Progenitor cell of endocrine pancreas (in vitro differentiated cells): Measurements from ENCODE around the gene CLASRP. TPM values are rescaled to one million over a fixed set of nuclear protein-coding genes. Genes with fewer than 3 reads are reported as not detected.
A peak's percentile ranks its signal among the peaks of the same experiment; 100 is the strongest.

Source experiments
- DNase-seq: peaks from one replicate; pipeline ENCODE4 v3.0.0; 2021; ENCODE audit warnings: low spot score; ENCODE audit not compliant: unreplicated experiment
- H3K27ac Mint-ChIP-seq: 2 replicates; pipeline ENCODE4 v1.8.0; 2021; ENCODE audit warnings: mild to moderate bottlenecking, moderate library complexity, mixed read lengths
- H3K27me3 Mint-ChIP-seq: 2 replicates; pipeline ENCODE4 v1.8.0; 2021; ENCODE audit warnings: mixed read lengths
- H3K36me3 Mint-ChIP-seq: 2 replicates; pipeline ENCODE4 v1.8.0; 2022; ENCODE audit warnings: mixed read lengths; ENCODE audit not compliant: insufficient read depth
- H3K4me1 Mint-ChIP-seq: 2 replicates; pipeline ENCODE4 v1.8.0; 2021; ENCODE audit warnings: low read depth, mixed read lengths
- H3K4me3 Mint-ChIP-seq: 2 replicates; pipeline ENCODE4 v1.8.0; 2021; ENCODE audit warnings: low read depth, mild to moderate bottlenecking, moderate library complexity, mixed read lengths
- H3K9me3 Mint-ChIP-seq: 2 replicates; pipeline ENCODE4 v1.8.0; 2021; ENCODE audit warnings: low read depth, mixed read lengths
- CTCF ChIP-seq: fragments of 200-600 bp; sonication (generic); IDR thresholded peaks from one replicate; pipeline ENCODE4 v1.5.0; 2021; ENCODE audit warnings: antibody characterized with exemption, mild to moderate bottlenecking; ENCODE audit not compliant: unreplicated experiment
- total RNA-seq: library from RNA; stranded (reverse); gene quantifications from 2 replicates; pipeline ENCODE4 v1.2.1, GENCODE V29; 2021

Gene CLASRP
- total RNA-seq, 1 donor from 2014 or later, result 111 TPM

GRCh38 chr19:45047188-45047797 lies 8.4 kb downstream of the CLASRP start:
- TF ChIP-seq CTCF, result no peak
- no peaks in the 10 kb centered on the region for H3K9me3 Mint-ChIP-seq
- no peaks in the 10 kb centered on the region for H3K27me3 Mint-ChIP-seq
- peaks cover 17% of the 10 kb centered on the region for H3K36me3 Mint-ChIP-seq
- H3K4me1 Mint-ChIP-seq, result peaks cover 24% of the 10 kb centered on the region
- no peak overlapping the region for H3K4me3 Mint-ChIP-seq
- DNase-seq, result no peak
- peak overlapping the region; percentile 11 for H3K27ac Mint-ChIP-seq

GRCh38 chr19:45049073-45049736 lies 10.4 kb downstream of the CLASRP start:
- Mint-ChIP-seq H3K27ac (peak overlapping the region; percentile 41), H3K36me3 (peaks cover 19% of the 10 kb centered on the region), H3K27me3 (no peaks in the 10 kb centered on the region), H3K9me3 (no peaks in the 10 kb centered on the region), H3K4me3 (no peak overlapping the region), H3K4me1 (peaks cover 24% of the 10 kb centered on the region)
- no peak for TF ChIP-seq CTCF
- no peak for DNase-seq

- peaks cover 18% of the 10 kb centered on the region for H3K36me3 Mint-ChIP-seq
Observed at GRCh38 chr19:45050036-45050435, 11.2 kb downstream of the CLASRP start.

GRCh38 chr19:45051929-45052579 lies 13.2 kb downstream of the CLASRP start:
- Mint-ChIP-seq H3K27ac (no peak overlapping the region), H3K27me3 (no peaks in the 10 kb centered on the region), H3K4me3 (no peak overlapping the region), H3K9me3 (no peaks in the 10 kb centered on the region), H3K36me3 (peaks cover 15% of the 10 kb centered on the region), H3K4me1 (peaks cover 4% of the 10 kb centered on the region)
- no peak for TF ChIP-seq CTCF
- no peak for DNase-seq

More at GRCh38 chr19:45050036-45050435, 11.2 kb downstream of the CLASRP start:
- peaks cover 21% of the 10 kb centered on the region for H3K4me1 Mint-ChIP-seq
- no peaks in the 10 kb centered on the region for H3K27me3 Mint-ChIP-seq
- H3K27ac Mint-ChIP-seq, result peak overlapping the region; percentile 14
- no peak overlapping the region for H3K4me3 Mint-ChIP-seq
- no peaks in the 10 kb centered on the region for H3K9me3 Mint-ChIP-seq
- no peak for DNase-seq
- TF ChIP-seq CTCF, result no peak

- H3K27me3 Mint-ChIP-seq, result no peaks in the 10 kb centered on the region
- H3K4me3 Mint-ChIP-seq, result no peak overlapping the region
- peaks cover 30% of the 10 kb centered on the region for H3K36me3 Mint-ChIP-seq
- DNase-seq, result no peak
- no peak for TF ChIP-seq CTCF
- H3K4me1 Mint-ChIP-seq, result no peaks in the 10 kb centered on the region
- H3K9me3 Mint-ChIP-seq, result no peaks in the 10 kb centered on the region
- no peak overlapping the region for H3K27ac Mint-ChIP-seq
Observed at GRCh38 chr19:45056831-45057230, 18.0 kb downstream of the CLASRP start.
